Activated naive CD8-positive, alpha-beta T cell treated with anti-CD3 and anti-CD28 coated beads, Interleukin-2, amount 50 U/mL, for 16 hours (primary cell): ENCODE data around the gene GMCL2.

Experiments used
- DNase-seq: peaks from one replicate; pipeline ENCODE4 v3.0.0-alpha.2; 2020; ENCODE audit warnings: low read depth, low spot score

GMCL2 gene

DNA sequence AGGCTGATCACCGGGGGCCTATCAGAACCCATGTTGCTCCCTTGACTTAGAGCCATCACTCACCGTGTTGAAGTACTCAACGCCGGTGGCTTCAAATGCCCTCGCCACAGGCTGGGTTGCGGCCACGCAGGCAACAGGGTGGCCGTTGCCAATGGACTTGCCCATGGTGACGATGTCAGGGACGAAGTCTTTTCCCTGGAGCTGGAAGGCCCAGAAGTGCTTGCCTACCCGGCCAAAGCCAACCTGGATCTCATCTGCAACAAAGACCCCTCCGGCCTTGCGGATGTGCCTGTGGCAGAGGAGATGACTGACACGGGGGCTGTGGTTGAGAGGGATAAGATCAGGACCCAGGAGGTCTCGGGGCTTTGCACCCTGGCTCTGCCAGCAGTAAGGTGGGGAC is 35.1 kb upstream of the GMCL2 start:
- no peak for DNase-seq

DNA sequence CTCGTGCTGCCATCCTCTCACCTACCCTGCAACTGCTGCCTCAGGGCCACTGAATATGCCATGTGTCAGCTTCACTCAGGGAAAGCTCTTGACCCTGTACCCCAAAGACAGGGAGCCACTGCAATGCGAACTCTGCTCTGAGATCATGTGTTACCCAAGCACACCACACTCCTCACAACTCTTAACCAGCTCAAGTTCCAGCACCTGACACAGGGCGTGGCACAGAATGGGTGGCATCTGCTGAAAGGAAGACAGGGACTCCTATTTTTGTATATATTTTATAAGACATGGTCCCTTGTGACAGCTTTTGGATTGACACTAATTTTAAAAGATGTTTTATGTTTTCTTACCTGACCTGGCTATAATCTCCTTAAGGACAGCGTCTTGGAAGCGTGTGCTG is 34.7 kb upstream of the GMCL2 start:
- no peak for DNase-seq

DNA sequence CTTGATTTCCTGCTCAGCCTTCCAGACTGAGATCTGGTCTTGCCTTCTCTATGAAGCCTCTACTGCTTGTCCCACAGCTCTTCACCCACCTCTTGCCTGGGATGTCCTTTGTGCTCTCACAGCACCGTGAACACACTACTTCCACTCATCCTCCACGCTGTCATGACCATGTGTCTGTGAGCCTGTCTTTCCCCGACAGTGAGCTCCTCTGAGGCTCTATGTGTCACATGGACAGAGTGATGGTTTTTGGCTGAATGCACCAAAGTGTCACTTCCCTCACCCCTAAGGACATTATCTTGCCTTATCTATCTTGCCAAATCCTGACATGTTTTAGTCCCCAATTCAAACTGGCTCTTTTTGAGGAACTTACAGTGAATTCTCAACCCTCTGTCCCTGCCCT is 34.1 kb upstream of the GMCL2 start:
- no peak for DNase-seq

DNA sequence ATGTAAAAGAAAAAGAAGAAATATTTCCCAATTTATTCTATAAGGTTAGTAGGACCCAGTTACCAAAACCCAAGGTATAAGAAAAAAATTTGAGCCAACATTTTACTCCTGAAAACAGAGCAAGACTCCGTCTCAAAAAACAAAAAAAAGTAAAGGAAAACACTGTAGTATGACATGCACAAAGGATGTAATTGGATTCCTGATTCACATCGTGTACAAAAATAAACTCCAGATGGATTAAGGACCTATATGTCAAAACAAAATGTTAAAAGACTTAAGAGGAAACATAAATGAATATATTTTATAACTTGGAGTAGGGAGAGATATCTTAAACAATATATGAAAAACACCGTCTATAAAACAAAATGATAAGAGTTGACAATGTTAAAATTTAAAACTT is 31.7 kb upstream of the GMCL2 start:
- DNase-seq: no peak

DNA sequence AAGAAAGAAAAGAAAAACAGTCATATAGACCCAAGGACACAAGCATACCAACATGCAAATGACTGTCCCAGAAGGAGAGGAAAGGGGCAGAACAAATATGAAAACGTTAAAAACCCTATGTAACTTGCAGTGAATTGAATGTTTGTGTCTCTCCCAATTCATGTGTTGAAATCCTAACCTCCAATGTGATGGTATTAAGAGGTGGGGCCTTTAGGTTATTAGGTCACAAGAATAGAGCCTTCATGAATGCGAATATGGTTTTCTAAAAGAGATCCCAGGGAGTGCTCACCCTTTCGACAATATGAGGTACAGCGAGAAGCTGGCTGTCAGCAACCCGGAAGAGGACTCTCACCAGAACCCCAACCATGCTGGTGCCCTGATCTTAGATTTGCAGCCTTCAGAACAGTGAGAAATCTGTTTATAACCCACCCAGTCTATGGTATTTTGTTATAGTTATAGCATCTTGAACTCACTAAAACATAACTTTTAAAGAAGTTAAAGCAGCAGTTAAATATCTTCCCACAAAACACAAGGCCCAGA is 31.1 kb upstream of the GMCL2 start:
- no peak for DNase-seq

DNA sequence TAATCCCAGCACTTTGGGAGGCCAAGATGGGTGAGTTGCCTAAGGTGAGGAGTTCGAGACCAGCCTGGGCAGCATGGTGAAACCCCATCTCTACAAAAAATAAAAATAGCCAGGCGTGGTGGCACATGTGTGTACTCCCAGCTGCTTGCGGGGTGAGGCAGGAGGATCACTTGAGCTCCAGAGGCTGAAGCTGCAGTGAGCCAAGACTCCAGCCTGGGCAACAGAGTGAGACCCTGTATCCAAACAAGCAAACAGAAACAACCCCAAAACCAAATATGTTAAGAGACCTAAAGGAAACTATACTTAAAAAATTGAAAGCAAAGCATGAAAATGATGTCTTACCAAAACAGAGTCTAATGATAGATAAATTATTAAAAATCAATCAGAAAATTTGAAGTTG is 29.6 kb upstream of the GMCL2 start:
- DNase-seq: no peak

DNA sequence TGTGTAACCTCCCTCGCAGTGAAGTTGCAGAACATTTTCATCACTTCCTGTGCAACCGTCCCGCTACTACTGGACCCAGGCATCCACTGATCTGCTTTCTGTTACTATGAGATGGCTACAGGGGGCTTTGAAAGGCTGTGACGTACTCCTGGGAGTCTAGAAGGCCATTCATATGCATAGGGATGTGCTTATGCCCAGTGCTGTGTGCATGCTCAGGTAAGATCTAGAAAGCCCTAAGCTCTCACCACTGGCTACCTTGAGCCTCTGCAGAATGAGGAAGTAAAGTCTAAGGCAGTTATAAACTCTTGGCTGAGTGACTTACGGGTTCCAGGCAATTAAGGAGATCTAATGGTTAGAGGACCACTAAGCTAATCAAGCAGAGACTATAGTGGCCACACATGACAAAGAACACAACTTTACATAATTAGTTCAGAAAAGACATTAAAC is 28.9 kb upstream of the GMCL2 start:
- no peak for DNase-seq

DNA sequence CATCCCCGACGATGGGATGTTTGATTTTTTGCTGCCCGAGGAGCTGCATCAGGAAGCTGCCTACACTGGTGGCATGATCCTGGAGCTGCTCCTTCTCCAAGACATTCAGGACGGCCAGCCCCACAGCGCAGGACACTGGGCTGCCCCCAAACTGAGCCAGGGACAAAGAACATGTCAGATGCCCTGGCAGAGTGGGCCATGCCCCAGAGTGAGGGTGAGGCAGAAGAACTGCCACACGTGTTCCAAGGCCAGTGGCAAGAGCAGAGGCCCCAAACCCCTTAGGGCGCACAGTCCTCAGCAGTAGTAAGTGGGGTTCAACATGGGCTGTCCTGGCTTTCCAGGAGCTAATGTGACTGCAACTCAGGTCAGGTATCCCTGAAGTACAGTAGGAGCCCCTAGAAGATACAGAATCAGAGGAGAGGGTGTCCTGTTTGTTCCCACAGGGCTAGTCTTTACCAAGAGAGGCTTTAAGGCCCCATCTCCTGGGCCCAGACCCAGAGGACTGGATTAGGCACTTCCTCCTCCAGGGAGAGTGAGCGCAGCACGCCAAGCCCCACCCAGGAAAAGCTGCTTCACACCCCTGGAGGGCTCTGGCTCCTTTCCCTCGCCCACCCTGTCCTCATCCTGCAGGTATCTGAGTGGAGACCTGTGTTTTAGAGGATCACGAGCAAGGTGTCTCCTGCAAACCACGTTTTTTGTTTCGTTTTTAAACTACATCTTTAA is 28.3 kb upstream of the GMCL2 start:
- DNase-seq: no peak

DNA sequence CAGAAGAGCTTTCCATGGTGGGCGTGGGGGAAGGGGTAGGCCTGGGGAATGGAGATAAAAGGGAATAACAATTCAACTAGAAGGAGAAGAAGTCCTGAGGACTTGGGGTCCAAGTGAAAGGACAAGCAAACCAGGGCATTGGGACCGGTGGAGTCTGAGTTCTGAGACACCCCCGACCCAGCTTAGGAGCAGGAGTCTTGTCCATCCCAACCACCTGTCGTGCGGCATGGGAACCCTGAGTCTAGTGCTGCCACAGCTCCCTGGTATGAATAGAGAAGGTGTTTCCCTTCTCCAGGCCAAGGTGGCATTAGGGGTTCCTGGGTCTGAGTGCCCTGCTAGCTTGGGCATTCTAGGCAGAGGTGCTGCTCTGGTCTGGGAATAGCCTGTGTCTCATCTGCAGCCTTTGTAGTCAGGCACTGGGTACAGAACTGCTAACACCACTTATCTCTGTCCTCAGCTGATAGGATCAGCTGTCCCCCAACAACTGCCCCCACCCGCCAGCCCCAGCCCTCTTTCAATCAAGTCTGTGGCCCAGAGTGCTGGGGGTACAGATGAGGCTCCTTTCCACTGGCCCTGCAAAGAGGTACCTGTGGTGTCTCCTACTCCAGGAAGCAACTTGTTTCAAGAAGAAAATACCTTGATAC is 27.1 kb upstream of the GMCL2 start:
- no peak for DNase-seq

DNA sequence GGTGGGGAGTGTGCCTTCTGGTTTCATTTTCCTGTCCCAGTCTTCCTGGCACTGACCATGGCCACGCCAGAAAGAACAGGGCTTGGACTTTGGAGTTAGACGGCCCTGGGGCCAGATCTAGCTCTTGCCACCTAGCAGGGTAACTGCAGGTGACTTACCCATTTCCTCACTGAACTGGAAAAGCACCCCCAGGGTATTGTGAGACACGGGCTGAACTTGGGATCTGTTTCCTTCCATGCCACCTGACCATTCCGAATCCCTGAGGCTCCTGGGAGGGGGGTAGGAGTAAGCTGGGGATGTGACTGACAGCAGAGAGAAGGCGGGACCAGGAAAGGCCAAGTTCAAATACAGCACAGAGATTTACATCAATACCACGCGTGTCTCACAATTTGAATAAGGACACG is 26.6 kb upstream of the GMCL2 start:
- DNase-seq: no peak

DNA sequence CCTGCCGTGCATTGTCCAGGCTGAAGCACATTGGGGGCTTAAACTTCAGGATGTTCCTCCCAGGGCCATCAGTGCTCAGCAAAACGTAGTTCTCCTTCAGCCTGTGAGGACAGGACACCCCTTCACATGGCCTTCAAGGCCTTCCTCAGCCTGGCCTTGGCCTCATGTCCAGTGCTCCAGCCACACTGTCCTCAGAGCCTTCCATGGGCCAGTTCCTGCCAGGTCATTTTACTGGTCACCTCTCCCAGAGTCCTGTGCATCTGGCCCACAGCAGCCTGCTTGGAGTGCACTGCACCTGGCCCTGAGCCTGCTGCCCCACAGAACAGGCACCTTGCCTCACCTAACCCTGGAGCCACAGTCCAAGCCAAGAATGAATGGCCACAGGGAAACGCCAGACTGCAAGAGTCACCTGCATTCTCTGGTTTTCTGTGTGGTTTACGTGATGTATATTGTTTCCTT is 25.9 kb upstream of the GMCL2 start:
- DNase-seq: no peak

DNA sequence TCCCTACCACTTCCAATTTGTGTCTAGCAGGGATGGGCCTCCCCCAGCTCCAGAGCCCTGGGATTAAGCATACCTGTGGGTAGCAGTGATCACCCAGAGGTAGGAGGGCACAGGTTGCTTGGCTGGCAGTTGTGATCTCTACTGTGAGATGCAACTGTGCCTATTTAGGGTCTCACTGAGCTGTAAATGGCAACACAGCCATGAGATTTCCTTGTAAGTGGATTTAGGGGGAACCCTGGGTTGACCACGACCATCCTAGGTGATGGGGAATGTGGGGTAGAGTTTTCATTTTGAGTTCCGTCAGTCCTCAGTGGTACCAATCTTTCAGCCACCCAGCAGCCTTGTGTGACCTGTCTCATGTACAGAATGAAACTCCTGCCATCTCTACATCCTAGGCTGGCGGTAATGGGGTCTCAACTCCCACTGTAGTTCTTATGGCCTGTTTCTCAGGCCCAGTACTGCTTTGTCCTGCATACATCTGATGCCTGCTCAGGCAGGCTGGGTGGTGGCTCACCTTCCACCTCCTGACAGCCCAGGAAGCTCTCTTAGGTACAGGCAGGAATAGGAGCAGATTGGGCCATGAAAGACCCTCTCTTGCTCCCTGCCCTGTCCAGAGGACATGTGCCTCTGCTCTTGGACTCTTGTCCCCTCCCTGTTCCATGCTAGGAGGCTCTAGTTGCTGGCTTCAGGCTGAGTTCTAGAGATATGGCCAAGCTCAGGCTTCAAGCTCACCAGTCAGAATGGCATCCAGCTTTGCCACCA is 25.3 kb upstream of the GMCL2 start:
- no peak for DNase-seq

DNA sequence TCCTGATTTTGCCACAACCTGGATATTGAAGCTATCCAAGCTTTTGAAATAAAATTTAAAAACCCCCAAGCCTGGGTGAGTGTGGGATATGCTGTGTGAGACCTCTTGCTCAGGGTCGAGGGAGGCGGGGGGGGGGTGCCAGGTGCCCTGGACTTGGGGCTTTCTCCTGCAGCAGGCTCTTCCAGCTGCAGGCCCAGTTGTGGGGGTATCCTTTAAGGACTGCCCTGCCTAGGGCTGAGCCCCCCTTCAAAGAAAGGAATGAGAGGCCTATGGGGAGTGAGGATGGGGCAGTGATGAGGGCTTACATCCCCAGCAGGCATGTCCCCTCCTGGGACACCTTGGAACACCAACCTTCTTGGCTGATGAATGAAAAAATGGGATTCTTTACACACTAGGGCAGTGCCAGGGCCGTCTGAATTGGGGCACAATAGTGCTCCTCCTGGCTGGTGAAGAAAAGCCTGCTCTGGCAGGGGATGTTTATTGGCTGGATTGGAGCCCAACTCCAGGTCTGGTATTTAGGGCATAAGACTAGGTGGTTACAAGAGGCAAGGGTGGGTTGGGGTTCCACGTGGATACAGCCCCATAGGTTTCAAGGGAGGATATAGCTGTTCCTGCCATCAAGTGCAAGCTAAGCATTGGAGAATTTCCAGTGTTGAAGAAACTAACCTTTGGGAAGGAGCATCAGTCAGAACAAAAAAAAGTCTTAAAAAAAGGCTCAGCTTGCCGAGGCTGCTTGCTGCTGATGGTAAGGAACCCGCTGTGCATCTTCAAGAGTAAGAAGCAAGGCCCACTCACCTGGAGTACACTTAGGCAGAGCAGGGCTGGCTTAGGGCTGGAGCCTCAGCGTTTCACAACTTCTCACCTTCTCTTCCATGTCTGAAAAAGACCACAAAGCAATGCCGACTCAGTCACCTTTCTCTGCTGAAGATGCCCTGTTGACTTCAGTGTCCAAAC is 24.2 kb upstream of the GMCL2 start:
- no peak for DNase-seq

DNA sequence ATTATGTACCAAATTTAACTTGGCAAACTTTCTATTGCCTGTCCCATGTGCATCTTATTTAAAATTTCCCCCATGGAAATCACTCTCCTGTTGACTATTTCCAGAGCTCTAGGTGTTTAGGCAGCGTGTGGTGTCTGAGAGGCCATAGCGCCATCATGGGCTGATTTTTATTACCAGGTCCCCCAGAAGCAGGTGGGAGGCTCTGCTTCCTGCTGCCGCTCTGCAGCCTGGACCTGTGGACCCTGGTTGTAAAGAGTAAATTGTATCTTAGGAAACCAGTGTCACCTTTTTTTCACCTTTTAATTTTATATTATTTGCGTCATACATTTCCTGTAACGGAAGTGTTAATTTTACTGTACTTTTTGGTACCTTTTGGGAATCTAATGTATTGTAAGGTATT is 23.5 kb upstream of the GMCL2 start:
- no peak for DNase-seq

DNA sequence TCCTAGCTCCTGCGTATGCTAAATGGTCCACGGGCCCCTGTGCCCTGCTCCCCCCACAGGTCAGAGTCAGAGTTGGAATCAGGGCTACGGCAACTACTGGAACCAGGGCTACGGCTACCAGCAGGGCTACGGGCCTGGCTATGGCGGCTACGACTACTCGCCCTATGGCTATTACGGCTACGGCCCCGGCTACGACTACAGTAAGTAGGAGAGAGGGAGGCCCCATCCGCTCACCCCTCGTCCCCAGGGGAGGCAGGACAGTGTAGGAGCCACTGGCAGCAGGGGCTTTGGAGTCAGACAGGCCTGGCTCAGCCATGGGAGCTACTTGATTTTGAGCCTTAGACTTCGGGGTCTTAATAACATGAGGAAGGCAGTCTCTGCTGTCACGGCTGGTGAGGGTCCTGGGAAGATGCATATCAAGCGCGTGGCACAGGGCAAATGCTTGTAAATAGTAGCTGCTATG is 22.9 kb upstream of the GMCL2 start:
- DNase-seq: no peak

DNA sequence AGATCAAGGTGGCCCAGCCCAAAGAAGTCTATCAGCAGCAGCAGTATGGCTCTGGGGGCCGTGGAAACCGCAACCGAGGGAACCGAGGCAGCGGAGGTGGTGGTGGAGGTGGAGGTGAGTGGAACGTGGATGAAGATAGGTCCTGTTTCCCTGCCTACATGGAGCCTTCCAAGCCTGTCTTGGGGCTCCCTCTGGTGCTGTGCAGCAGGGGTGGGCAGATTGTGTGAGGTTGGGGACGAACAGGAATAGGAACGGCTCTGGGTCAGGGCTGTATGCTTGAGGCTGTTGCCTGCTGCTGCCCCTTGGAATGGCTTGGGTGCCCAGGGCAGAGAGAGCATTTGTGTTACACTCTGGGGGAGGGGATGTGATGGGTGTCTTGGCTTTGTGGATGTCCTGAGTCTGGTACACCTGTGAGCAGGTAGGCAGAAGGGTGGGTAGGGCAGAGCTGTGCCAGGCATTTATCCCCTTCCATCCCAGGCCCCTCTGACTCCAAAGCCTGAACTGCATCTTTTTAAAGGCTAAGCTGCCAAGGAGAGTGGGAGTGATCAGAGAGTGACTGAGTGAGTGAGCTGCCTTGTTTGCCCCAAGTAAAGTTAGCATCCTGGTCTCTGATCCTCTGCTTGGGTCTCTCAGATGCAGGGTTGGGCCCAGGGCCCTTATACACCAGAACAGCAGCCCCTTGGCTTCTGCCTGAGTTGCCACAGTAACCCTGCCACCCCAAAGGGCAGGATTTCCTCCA is 22.3 kb upstream of the GMCL2 start:
- no peak for DNase-seq

DNA sequence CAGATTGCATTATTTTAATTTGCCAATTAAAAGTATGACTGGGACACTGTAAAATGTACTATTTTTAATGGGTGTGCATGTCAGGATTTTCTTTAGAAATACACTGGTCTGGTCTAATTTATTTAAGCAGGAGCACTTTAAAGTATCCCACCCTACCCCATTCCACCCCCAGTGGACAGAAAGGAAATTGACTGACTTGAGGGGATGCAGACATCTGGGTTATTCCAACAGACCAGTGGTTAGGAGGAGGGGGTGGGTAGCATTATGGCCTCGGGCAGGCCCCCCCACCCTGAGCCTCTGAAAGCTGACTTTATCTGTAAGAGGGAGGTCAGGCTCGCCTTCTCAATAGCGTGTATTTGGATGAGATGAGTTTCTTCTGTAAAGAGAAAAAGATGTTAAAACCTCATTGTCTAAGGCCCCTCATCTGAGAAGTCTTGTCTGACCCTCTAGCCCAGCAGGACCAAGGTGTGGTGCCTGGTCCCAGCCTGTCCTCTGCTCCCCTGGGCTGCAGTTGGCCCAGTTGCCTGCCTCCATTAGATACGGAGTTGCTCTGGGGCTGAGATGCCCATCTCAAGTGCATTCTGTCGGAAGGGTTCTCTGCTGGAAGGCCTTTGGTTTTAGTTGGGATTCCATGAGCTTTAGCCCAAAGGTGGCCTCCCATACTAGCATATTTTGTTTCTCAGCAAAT is 21.5 kb upstream of the GMCL2 start:
- no peak for DNase-seq

DNA sequence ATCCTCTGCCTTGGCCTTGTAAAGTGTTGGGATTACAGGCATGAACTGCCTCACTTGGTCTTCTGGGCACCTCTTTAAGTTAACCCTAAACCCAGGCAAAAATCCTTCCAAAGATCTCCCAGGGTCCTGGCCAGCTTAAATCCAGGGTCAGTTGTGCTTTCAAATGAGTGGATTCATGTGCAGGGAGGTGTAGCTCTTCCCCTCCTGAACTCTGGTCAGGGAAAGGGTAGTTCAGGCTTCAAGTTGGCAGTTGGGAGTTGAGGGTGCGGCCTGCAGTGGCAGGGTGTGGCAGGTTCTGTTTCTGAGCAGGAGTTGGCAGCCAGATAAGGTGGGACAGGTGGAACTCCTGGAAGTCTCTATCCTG is 20.7 kb upstream of the GMCL2 start:
- DNase-seq: no peak

DNA sequence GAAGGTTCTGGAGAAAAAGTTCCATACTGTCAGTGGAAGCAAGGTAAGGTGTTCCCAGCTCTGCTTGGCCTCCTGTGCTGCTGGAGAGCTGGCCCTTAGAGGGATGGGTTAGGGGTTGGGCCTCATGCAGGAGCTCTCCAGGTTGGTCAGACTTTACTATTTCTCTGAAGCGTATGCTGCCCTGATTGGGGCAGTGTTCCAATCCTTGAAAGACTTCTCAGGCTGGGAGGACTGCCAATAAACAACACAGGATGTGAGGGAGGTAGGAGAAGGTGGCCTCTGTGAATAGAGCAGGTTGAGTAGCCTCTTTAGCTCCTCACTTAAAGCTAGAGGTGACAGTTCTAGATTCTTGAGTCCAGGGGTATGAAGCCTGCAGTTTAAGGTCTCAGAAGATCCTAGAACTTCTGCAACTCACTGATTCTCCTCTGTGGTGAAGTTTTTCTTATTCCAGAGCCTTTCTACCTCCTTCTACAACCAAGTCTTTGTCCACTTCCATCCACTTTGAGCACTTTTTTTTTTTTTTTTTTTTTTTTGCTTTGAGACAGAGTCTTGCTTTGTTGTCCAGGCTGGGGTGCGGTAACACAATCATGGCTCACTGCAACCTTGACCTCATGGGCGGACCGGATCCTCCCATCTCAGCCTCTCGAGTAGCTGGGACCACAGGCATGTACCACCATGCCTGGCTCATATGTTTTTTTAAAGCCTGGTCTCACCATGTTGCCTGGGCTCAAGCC is 20.2 kb upstream of the GMCL2 start:
- DNase-seq: no peak
